ENCODE results near the gene FADD.
A peak's percentile ranks its signal among the peaks of the same experiment; 100 is the strongest.

FADD gene

GRCh38 chr11:70168405-70168754, 34.7 kb upstream of the FADD start:
- Mint-ChIP-seq H3K4me1 (peaks cover 20% of the 10 kb centered on the region), H3K27me3 (ENCODE audit: low read depth, poor library complexity) (peaks cover 22% of the 10 kb centered on the region), H3K36me3 (ENCODE audit: low read depth) (no peaks in the 10 kb centered on the region), H3K9me3 (no peaks in the 10 kb centered on the region), H3K27ac (no peak overlapping the region), H3K4me3 (no peak overlapping the region)
- DNase-seq, result no peak
- TF ChIP-seq CTCF (IDR thresholded peaks at IDR 0.05), result no peak

GRCh38 chr11:70169127-70169526, 34.0 kb upstream of the FADD start:
- no peaks in the 10 kb centered on the region for H3K9me3 Mint-ChIP-seq
- H3K36me3 Mint-ChIP-seq (ENCODE audit: low read depth), result no peaks in the 10 kb centered on the region
- peaks cover 16% of the 10 kb centered on the region for H3K4me1 Mint-ChIP-seq
- no peak for DNase-seq
- no peak overlapping the region for H3K27ac Mint-ChIP-seq
- no peak overlapping the region for H3K4me3 Mint-ChIP-seq
- no peak for TF ChIP-seq CTCF (IDR thresholded peaks at IDR 0.05)
- peaks cover 20% of the 10 kb centered on the region for H3K27me3 Mint-ChIP-seq (ENCODE audit: low read depth, poor library complexity)

GRCh38 chr11:70169632-70170031, 33.5 kb upstream of the FADD start:
- H3K4me3 Mint-ChIP-seq, result no peak overlapping the region
- TF ChIP-seq CTCF (IDR thresholded peaks at IDR 0.05), result no peak
- H3K4me1 Mint-ChIP-seq, result peaks cover 16% of the 10 kb centered on the region
- H3K36me3 Mint-ChIP-seq (ENCODE audit: low read depth), result no peaks in the 10 kb centered on the region
- no peaks in the 10 kb centered on the region for H3K9me3 Mint-ChIP-seq
- H3K27me3 Mint-ChIP-seq (ENCODE audit: low read depth, poor library complexity), result peaks cover 20% of the 10 kb centered on the region
- no peak overlapping the region for H3K27ac Mint-ChIP-seq
- DNase-seq, result no peak

- Mint-ChIP-seq H3K4me1 (peaks cover 20% of the 10 kb centered on the region), H3K36me3 (ENCODE audit: low read depth) (no peaks in the 10 kb centered on the region), H3K27ac (no peak overlapping the region), H3K9me3 (no peaks in the 10 kb centered on the region), H3K4me3 (no peak overlapping the region), H3K27me3 (ENCODE audit: low read depth, poor library complexity) (peaks cover 20% of the 10 kb centered on the region)
- DNase-seq, result no peak
- TF ChIP-seq CTCF (IDR thresholded peaks at IDR 0.05), result no peak
These were observed 32.4 kb upstream of the FADD start for GRCh38 chr11:70170596-70171210.

GRCh38 chr11:70173018-70173417, 30.1 kb upstream of the FADD start:
- no peaks in the 10 kb centered on the region for H3K36me3 Mint-ChIP-seq (ENCODE audit: low read depth)
- no peak overlapping the region for H3K27ac Mint-ChIP-seq
- no peak for DNase-seq
- no peak for TF ChIP-seq CTCF (IDR thresholded peaks at IDR 0.05)
- no peaks in the 10 kb centered on the region for H3K9me3 Mint-ChIP-seq
- H3K4me1 Mint-ChIP-seq, result peaks cover 29% of the 10 kb centered on the region
- no peak overlapping the region for H3K4me3 Mint-ChIP-seq
- H3K27me3 Mint-ChIP-seq (ENCODE audit: low read depth, poor library complexity), result peaks cover 12% of the 10 kb centered on the region

GRCh38 chr11:70174547-70175235, 28.4 kb upstream of the FADD start:
- peaks cover 7% of the 10 kb centered on the region for H3K27me3 Mint-ChIP-seq (ENCODE audit: low read depth, poor library complexity)
- peaks cover 38% of the 10 kb centered on the region for H3K4me1 Mint-ChIP-seq
- H3K27ac Mint-ChIP-seq, result peak overlapping the region; percentile 61
- peak; percentile 25 for DNase-seq
- peak overlapping the region; percentile 19 for H3K4me3 Mint-ChIP-seq
- no peaks in the 10 kb centered on the region for H3K36me3 Mint-ChIP-seq (ENCODE audit: low read depth)
- no peak for TF ChIP-seq CTCF (IDR thresholded peaks at IDR 0.05)
- no peaks in the 10 kb centered on the region for H3K9me3 Mint-ChIP-seq

All from nephron progenitor cell (in vitro differentiated cells).